Kidney (tissue), 14 donors: ENCODE results near the gene MBD4. TPM values are rescaled to one million over a fixed set of nuclear protein-coding genes. Genes with fewer than 3 reads are reported as not detected.

Source experiments
- DNase-seq, 5 donors: peaks; one replicate each; pipeline ENCODE4 v3.0.0-alpha.2; 2013 to 2020
- FAIRE-seq: peaks from 2 replicates; lab custom pipeline; 2012; peaks lifted over from hg19 to GRCh38; lab: Jason Lieb, UNC
- H3K27ac ChIP-seq, 2 donors: one replicate each; pipeline ENCODE4 v1.7.0; 2013; ENCODE audit warnings: low read depth in 2 of 2, low read length in 2 of 2, inconsistent platforms in 1 of 2
- H3K27me3 ChIP-seq: one replicate; pipeline ENCODE4 v1.7.1; 2013; ENCODE audit warnings: low read length, inconsistent platforms; ENCODE audit not compliant: control insufficient read depth, insufficient read depth
- H3K36me3 ChIP-seq, 3 donors: one replicate each; pipeline versions ENCODE4 v1.7.0 to v1.7.1; 2013; ENCODE audit warnings: low read length in 3 of 3, control low read depth in 1 of 3, inconsistent platforms in 1 of 3; ENCODE audit not compliant: insufficient read depth in 3 of 3, control insufficient read depth in 2 of 3
- H3K4me1 ChIP-seq, 3 donors: one replicate each; pipeline versions ENCODE4 v1.7.0 to v1.7.1; 2013; ENCODE audit warnings: low read length in 3 of 3, inconsistent platforms in 1 of 3, low read depth in 1 of 3; ENCODE audit not compliant: control insufficient read depth in 2 of 3, insufficient read depth in 2 of 3
- H3K4me3 ChIP-seq, 3 donors: one replicate each; pipeline versions ENCODE4 v1.7.0 to v1.8.1; 2013; ENCODE audit warnings: low read length in 3 of 3, control low read depth in 1 of 3, inconsistent platforms in 1 of 3
- H3K9ac ChIP-seq, 3 donors: one replicate each; pipeline versions ENCODE4 v1.7.0 to v1.7.1; 2013; ENCODE audit warnings: low read length in 3 of 3, control low read depth in 1 of 3, inconsistent platforms in 1 of 3
- H3K9me3 ChIP-seq, 3 donors: one replicate each; pipeline versions ENCODE4 v1.7.0 to v1.7.1; 2013; ENCODE audit warnings: low read length in 3 of 3, control low read depth in 1 of 3, inconsistent platforms in 1 of 3; ENCODE audit not compliant: control insufficient read depth in 2 of 3, insufficient read depth in 1 of 3
- intact Hi-C: fragments of 100-400 bp; cut with DNase I; formaldehyde crosslinking; loops from one replicate; pipeline ENCODE4 v1.11.1; 2022
- polyA plus RNA-seq: library from polyadenylated mRNA; stranded (reverse); fragments of 350-450 nt; fragmentation: Illumina TruSeq; extraction: RNeasy Lipid Tissue Mini Kit (QIAGEN cat#74804); gene quantifications from one replicate; pipeline ENCODE4 v1.2.3, GENCODE V29; 2014; ENCODE audit warnings: low read depth, low replicate concordance; ENCODE audit not compliant: insufficient read depth
- total RNA-seq: library from RNA; stranded (reverse); fragmentation: NEBNext Ultra II Directional; extraction: Animal tissue kit (Norgen Biotek cat#: 25700); gene quantifications from one replicate; pipeline ENCODE4 v1.2.1, GENCODE V29; 2021
- TF ChIP-seq, protein P1 (sequence below): IDR thresholded peaks from 3 replicates; pipeline ENCODE4 v1.5.1; 2012; ENCODE audit warnings: mild to moderate bottlenecking, moderate library complexity, borderline replicate concordance; ENCODE audit not compliant: insufficient read depth; ENCODE audit errors: extremely low read depth
- donor health status: control.
- donor health status: control.
- donor health status: control.
- donor health status: control.
- donor health status: control.
- donor health status: DM: yes; HTN: yes; CAD: no.
- donor health status: Normal renal cell carcinoma (clear cell type).

The MBD4 gene
- total and polyA plus RNA-seq, 2 donors from 2014 or later, result 25.4 to 35.1 TPM

DNA sequence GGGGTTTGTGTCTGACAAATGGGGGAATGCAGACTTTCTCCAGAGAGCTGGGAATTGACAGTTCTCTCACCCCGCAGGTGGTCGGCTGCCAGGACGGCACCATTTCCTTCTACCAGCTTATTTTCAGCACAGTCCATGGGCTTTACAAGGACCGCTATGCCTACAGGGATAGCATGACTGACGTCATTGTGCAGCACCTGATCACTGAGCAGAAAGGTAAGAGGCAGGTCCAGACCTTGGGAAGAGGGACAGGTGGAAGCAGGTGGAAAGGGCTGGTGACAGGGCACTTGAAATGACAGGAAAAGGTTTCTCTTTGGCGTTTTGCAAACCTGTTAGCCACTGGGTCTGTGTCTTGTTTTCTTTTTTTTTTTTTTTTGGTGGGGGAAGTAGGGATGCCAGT is 36.8 kb upstream of the MBD4 start:
- no peak overlapping the region for H3K9ac ChIP-seq
- H3K9me3 ChIP-seq, result no peaks in the 10 kb centered on the region
- intact Hi-C loops, result no loop called here
- H3K4me3 ChIP-seq, result no peak overlapping the region
- DNase-seq (no peak), FAIRE-seq (no peak)
- no peaks in the 10 kb centered on the region for H3K27me3 ChIP-seq
- peaks cover 0 to under 1% (median 0%) of the 10 kb centered on the region in 3 donors for H3K4me1 ChIP-seq
- TF ChIP-seq, protein P1, sequence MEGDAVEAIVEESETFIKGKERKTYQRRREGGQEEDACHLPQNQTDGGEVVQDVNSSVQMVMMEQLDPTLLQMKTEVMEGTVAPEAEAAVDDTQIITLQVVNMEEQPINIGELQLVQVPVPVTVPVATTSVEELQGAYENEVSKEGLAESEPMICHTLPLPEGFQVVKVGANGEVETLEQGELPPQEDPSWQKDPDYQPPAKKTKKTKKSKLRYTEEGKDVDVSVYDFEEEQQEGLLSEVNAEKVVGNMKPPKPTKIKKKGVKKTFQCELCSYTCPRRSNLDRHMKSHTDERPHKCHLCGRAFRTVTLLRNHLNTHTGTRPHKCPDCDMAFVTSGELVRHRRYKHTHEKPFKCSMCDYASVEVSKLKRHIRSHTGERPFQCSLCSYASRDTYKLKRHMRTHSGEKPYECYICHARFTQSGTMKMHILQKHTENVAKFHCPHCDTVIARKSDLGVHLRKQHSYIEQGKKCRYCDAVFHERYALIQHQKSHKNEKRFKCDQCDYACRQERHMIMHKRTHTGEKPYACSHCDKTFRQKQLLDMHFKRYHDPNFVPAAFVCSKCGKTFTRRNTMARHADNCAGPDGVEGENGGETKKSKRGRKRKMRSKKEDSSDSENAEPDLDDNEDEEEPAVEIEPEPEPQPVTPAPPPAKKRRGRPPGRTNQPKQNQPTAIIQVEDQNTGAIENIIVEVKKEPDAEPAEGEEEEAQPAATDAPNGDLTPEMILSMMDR, result no peak
- no peak overlapping the region for H3K27ac ChIP-seq
- H3K36me3 ChIP-seq, result peaks cover 5 to 25% (median 17%) of the 10 kb centered on the region in 3 donors

DNA sequence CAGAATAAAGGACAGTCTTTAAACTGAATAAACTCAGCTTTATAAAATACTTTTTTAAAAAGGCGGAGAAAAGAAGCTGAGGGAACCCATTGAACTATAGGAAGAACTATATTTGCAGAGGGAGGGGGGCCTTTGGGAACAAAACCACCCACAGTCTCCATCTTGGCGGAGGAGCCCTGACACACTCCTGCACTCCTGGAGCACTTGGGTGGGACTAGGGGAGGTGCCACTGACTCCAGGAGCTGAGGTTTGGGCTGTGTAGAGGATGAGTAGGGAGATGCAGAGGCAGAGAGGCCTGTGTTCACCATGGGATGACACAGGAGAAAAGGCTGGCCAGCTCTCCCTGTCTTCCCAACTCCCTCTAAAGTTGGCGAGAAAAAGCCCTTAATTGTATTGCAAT is 36.1 kb upstream of the MBD4 start:
- no peaks in the 10 kb centered on the region for H3K9me3 ChIP-seq
- intact Hi-C loops, result no loop called here
- no peak overlapping the region for H3K9ac ChIP-seq
- H3K4me3 ChIP-seq, result no peak overlapping the region
- H3K27ac ChIP-seq, result no peak overlapping the region
- H3K27me3 ChIP-seq, result no peaks in the 10 kb centered on the region
- FAIRE-seq, result no peak
- TF ChIP-seq, protein P1, result no peak
- peaks cover 5 to 25% (median 20%) of the 10 kb centered on the region in 3 donors for H3K36me3 ChIP-seq
- DNase-seq, result no peak
- no peaks in the 10 kb centered on the region for H3K4me1 ChIP-seq

DNA sequence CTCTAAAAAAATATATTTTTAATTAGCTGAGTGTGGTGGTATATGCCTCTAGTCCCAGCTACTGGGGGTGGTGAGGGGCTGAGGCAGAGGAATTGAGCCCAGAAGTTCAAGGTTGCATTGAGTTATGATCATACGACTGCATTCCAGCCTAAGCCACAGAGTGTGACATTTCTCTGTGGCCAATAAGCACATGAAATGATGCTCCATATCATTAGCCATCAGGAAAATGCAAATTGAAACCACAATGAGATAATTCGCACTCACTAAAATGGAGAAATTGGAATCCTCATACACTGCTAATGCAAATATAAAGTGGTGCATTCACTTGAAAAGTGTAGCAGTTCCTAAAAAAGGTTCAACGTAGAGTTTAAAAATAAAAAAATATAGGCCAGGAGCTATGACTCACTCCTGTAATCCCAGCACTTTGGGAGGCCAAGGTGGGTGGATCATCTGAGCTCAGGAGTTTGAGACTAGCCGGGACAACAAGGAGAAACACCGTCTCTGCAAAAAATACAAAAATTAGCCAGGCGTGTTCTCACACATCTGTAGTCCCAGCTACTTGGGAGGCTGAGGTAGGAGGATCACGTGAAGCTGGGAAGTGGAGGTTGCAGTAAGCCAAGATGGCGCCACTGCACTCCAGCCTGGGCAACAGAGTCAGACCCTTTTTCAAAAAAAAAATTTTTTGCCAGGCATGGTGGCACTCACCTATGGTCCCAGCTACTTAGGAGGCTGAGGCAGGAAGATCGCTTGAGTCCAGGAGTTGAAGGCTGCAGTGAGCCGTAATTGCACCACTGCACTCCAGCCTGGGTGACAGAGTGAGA is 35.4 kb upstream of the MBD4 start:
- intact Hi-C loops, result no loop called here
- no peaks in the 10 kb centered on the region for H3K4me1 ChIP-seq
- DNase-seq, result no peak
- H3K27me3 ChIP-seq, result no peaks in the 10 kb centered on the region
- FAIRE-seq, result no peak
- no peak overlapping the region for H3K27ac ChIP-seq
- H3K9me3 ChIP-seq, result no peaks in the 10 kb centered on the region
- no peak overlapping the region for H3K4me3 ChIP-seq
- H3K36me3 ChIP-seq, result peaks cover 5 to 25% (median 17%) of the 10 kb centered on the region in 3 donors
- TF ChIP-seq, protein P1, result no peak
- no peak overlapping the region for H3K9ac ChIP-seq
